D721Med (cell line): ENCODE measurements around the gene ZBTB1.

Source experiments
- DNase-seq: peaks from one replicate; pipeline ENCODE4 v3.0.0; 2011; ENCODE audit warnings: low spot score; ENCODE audit not compliant: insufficient read length
- FAIRE-seq: peaks from 2 replicates; lab custom pipeline; 2011; peaks lifted over from hg19 to GRCh38; lab: Jason Lieb, UNC
- TF ChIP-seq, protein P1 (sequence below): IDR thresholded peaks from 2 replicates; pipeline ENCODE4 v1.5.1; 2012; ENCODE audit warnings: mild to moderate bottlenecking, control low read depth; ENCODE audit not compliant: insufficient read depth; ENCODE audit errors: missing control alignments

The ZBTB1 gene, protein sequence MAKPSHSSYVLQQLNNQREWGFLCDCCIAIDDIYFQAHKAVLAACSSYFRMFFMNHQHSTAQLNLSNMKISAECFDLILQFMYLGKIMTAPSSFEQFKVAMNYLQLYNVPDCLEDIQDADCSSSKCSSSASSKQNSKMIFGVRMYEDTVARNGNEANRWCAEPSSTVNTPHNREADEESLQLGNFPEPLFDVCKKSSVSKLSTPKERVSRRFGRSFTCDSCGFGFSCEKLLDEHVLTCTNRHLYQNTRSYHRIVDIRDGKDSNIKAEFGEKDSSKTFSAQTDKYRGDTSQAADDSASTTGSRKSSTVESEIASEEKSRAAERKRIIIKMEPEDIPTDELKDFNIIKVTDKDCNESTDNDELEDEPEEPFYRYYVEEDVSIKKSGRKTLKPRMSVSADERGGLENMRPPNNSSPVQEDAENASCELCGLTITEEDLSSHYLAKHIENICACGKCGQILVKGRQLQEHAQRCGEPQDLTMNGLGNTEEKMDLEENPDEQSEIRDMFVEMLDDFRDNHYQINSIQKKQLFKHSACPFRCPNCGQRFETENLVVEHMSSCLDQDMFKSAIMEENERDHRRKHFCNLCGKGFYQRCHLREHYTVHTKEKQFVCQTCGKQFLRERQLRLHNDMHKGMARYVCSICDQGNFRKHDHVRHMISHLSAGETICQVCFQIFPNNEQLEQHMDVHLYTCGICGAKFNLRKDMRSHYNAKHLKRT

GRCh38 chr14:64504310-64504896 is at the start of gene ZBTB1:
TSS of gene ZBTB1 (plus strand) at chr14:64504770. CDS start at chr14:64521505, 16,735 bp downstream.
- FAIRE-seq (no peak), DNase-seq (peak; percentile 27)
- TF ChIP-seq, protein P1, sequence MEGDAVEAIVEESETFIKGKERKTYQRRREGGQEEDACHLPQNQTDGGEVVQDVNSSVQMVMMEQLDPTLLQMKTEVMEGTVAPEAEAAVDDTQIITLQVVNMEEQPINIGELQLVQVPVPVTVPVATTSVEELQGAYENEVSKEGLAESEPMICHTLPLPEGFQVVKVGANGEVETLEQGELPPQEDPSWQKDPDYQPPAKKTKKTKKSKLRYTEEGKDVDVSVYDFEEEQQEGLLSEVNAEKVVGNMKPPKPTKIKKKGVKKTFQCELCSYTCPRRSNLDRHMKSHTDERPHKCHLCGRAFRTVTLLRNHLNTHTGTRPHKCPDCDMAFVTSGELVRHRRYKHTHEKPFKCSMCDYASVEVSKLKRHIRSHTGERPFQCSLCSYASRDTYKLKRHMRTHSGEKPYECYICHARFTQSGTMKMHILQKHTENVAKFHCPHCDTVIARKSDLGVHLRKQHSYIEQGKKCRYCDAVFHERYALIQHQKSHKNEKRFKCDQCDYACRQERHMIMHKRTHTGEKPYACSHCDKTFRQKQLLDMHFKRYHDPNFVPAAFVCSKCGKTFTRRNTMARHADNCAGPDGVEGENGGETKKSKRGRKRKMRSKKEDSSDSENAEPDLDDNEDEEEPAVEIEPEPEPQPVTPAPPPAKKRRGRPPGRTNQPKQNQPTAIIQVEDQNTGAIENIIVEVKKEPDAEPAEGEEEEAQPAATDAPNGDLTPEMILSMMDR = no peak

GRCh38 chr14:64459405-64460136 is 45.0 kb upstream of the ZBTB1 start:
- TF ChIP-seq, protein P1 = no peak
- FAIRE-seq (no peak), DNase-seq (no peak)

DNA sequence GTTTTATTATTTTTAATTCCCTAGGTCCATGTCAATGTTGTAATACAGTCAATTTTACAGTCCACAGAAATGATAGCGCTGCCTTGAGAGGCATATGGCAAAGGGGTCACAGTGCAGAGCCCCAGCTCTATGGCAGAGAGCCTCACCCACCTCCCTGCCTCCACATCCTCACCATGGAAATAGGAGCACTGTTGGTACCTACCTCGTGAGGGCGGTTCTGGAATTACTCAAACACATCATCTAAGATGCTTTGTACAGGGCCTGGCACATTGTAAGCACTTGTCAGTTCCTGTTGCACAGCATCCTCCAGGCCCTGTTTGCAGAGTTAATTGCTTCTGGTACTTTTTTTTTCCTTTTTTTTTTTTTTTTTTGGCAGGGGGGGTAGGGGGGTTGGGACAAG is 43.3 kb upstream of the ZBTB1 start:
- no peak for DNase-seq
- no peak for FAIRE-seq

DNA sequence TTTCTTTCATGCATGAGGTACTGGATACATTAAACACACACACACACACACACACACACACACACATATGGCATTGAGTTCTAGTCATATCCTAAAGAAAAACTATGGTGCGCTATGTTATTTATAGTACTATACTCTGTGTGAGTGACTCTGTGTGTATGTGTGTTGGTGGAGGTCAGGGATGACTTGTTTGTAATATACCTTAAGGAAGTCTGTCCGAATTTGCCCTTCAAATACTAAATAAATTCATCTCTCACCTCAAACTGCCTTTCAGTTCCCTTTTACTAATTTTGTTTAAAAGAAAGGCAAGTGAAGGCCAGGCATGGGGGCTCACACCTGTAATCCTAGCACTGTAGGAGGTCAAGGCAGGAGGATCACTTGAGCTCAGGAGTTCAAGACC is 41.4 kb upstream of the ZBTB1 start:
- FAIRE-seq (no peak), DNase-seq (no peak)
- TF ChIP-seq, protein P1 = no peak

More for the DNA sequence above, 43.3 kb upstream of the ZBTB1 start:
- TF ChIP-seq, protein P1 = no peak

- TF ChIP-seq, protein P1 = no peak
- no peak for DNase-seq
- no peak for FAIRE-seq
Measured at GRCh38 chr14:64463873-64464272, 40.7 kb upstream of the ZBTB1 start.

GRCh38 chr14:64464651-64465050 is 39.9 kb upstream of the ZBTB1 start:
- TF ChIP-seq, protein P1 = no peak
- no peak for DNase-seq
- no peak for FAIRE-seq
